ENCODE results near the gene HLA-C.

Gene HLA-C

GRCh38 chr6:31227143-31227542 is 44.7 kb downstream of the HLA-C start:
- ChIA-PET CTCF (interaction anchor here (0.7 to 1.4 kb wide), 2 partner anchors 19 to 139 kb away, joined by 4 read pairs; no protein-coding TSS in a partner anchor), POLR2A (no interaction called here)
- DNase-seq (ENCODE audit: extremely low spot score): no peak
- TF ChIP-seq SP1 (IDR thresholded peaks at IDR 0.05) (no peak), TARDBP (IDR thresholded peaks at IDR 0.05) (no peak)

- CTCF ChIA-PET: no interaction called here
- TF ChIP-seq L3MBTL2 (conservative IDR thresholded peaks at IDR 0.05) (no peak), SP1 (IDR thresholded peaks at IDR 0.05) (no peak), PKNOX1 (IDR thresholded peaks at IDR 0.05) (no peak), TARDBP (IDR thresholded peaks at IDR 0.05) (no peak), HDGF (IDR thresholded peaks at IDR 0.05; ENCODE audit: borderline replicate concordance) (no peak), FOXM1 (IDR thresholded peaks at IDR 0.05; ENCODE audit: borderline replicate concordance) (no peak), FOXK2 (IDR thresholded peaks at IDR 0.05) (no peak), ZNF384 (IDR thresholded peaks at IDR 0.05) (no peak), SUZ12 (IDR thresholded peaks at IDR 0.05) (no peak), ELF4 (IDR thresholded peaks at IDR 0.05) (no peak), FOXA1 (IDR thresholded peaks at IDR 0.05) (no peak), CTBP1 (IDR thresholded peaks at IDR 0.05; ENCODE audit: borderline replicate concordance) (no peak), NFRKB (IDR thresholded peaks at IDR 0.05) (no peak)
- POLR2A ChIA-PET: no interaction called here
- no peak for DNase-seq (ENCODE audit: extremely low spot score)
Observed at GRCh38 chr6:31225735-31226134, 46.2 kb downstream of the HLA-C start.

- ChIA-PET POLR2A (no interaction called here), CTCF (interaction anchor here (0.5 kb wide), 1 partner anchor 14 kb away, joined by 3 read pairs; no protein-coding TSS in a partner anchor)
- TF ChIP-seq ZNF384 (IDR thresholded peaks at IDR 0.05): no peak
- TF ChIP-seq FOXA1 (IDR thresholded peaks at IDR 0.05): no peak
- no peak for TF ChIP-seq NFRKB (IDR thresholded peaks at IDR 0.05)
- no peak for TF ChIP-seq ARNT (IDR thresholded peaks at IDR 0.05)
- no peak for TF ChIP-seq CTBP1 (IDR thresholded peaks at IDR 0.05; ENCODE audit: borderline replicate concordance)
- no peak for TF ChIP-seq L3MBTL2 (conservative IDR thresholded peaks at IDR 0.05)
- no peak for TF ChIP-seq ELF4 (IDR thresholded peaks at IDR 0.05)
- TF ChIP-seq LEF1 (IDR thresholded peaks at IDR 0.05; ENCODE audit: borderline replicate concordance): no peak
- no peak for TF ChIP-seq BHLHE40 (IDR thresholded peaks at IDR 0.05; ENCODE audit: borderline replicate concordance)
- TF ChIP-seq PKNOX1 (IDR thresholded peaks at IDR 0.05): no peak
- no peak for TF ChIP-seq HDGF (IDR thresholded peaks at IDR 0.05; ENCODE audit: borderline replicate concordance)
- DNase-seq (ENCODE audit: extremely low spot score): no peak
Observed at GRCh38 chr6:31222496-31222895, 49.4 kb downstream of the HLA-C start.

Measured in HEK293T (cell line).